HL-60 (cell line): ENCODE measurements around the gene PDE11A.

Experiments
- POLR2AphosphoS5 ChIP-seq: IDR thresholded peaks from 2 replicates; pipeline ENCODE4 v1.6.1; 2012; ENCODE audit warnings: low read depth
- SPI1 ChIP-seq: IDR thresholded peaks from 2 replicates; pipeline ENCODE4 v1.6.1; 2012; ENCODE audit warnings: low read depth, mild to moderate bottlenecking, borderline replicate concordance
- TF ChIP-seq, protein P1 (sequence below): IDR thresholded peaks from one replicate; pipeline ENCODE4 v1.5.1; 2011; ENCODE audit warnings: low read length, control low read depth, inconsistent platforms; ENCODE audit not compliant: insufficient read depth
- TF ChIP-seq, protein P2 (sequence below): IDR thresholded peaks from 2 replicates; pipeline ENCODE4 v1.6.1; 2012; ENCODE audit warnings: low read depth; ENCODE audit not compliant: insufficient replicate concordance

DNA sequence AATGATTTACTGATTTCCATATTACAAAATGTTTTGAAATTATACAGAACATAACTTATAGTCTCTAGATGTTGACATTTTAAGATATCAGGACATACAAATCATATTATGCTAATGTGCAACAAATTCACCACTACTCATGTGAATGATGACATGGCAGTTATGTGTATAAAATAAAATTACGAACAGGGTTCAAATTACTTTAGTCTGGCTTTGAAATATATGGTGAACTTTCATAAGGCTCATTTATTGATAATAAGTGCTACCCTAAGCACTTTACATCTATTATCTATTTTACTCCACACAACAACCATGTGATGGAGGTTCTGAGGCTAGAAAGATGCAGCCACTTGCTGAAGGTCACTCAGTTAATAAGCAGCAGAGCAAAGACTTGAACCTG is 62.8 kb downstream of the PDE11A start:
- TF ChIP-seq, protein P1, sequence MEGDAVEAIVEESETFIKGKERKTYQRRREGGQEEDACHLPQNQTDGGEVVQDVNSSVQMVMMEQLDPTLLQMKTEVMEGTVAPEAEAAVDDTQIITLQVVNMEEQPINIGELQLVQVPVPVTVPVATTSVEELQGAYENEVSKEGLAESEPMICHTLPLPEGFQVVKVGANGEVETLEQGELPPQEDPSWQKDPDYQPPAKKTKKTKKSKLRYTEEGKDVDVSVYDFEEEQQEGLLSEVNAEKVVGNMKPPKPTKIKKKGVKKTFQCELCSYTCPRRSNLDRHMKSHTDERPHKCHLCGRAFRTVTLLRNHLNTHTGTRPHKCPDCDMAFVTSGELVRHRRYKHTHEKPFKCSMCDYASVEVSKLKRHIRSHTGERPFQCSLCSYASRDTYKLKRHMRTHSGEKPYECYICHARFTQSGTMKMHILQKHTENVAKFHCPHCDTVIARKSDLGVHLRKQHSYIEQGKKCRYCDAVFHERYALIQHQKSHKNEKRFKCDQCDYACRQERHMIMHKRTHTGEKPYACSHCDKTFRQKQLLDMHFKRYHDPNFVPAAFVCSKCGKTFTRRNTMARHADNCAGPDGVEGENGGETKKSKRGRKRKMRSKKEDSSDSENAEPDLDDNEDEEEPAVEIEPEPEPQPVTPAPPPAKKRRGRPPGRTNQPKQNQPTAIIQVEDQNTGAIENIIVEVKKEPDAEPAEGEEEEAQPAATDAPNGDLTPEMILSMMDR: no peak
- TF ChIP-seq POLR2AphosphoS5: no peak
- no peak for TF ChIP-seq SPI1
- TF ChIP-seq, protein P2, sequence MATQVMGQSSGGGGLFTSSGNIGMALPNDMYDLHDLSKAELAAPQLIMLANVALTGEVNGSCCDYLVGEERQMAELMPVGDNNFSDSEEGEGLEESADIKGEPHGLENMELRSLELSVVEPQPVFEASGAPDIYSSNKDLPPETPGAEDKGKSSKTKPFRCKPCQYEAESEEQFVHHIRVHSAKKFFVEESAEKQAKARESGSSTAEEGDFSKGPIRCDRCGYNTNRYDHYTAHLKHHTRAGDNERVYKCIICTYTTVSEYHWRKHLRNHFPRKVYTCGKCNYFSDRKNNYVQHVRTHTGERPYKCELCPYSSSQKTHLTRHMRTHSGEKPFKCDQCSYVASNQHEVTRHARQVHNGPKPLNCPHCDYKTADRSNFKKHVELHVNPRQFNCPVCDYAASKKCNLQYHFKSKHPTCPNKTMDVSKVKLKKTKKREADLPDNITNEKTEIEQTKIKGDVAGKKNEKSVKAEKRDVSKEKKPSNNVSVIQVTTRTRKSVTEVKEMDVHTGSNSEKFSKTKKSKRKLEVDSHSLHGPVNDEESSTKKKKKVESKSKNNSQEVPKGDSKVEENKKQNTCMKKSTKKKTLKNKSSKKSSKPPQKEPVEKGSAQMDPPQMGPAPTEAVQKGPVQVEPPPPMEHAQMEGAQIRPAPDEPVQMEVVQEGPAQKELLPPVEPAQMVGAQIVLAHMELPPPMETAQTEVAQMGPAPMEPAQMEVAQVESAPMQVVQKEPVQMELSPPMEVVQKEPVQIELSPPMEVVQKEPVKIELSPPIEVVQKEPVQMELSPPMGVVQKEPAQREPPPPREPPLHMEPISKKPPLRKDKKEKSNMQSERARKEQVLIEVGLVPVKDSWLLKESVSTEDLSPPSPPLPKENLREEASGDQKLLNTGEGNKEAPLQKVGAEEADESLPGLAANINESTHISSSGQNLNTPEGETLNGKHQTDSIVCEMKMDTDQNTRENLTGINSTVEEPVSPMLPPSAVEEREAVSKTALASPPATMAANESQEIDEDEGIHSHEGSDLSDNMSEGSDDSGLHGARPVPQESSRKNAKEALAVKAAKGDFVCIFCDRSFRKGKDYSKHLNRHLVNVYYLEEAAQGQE: no peak
